T-helper 1 cell treated with Interleukin-12 subunit alpha and Interleukin-12 subunit beta and Interleukin-4 antibody, amounts not matched to agents 30 ng/mL and 1 ng/mL, for 36 hours (primary cell): Measurements from ENCODE around the gene TMEM125. TPM values are rescaled to one million over a fixed set of nuclear protein-coding genes. Genes with fewer than 3 reads are reported as not detected.

Source experiments
- intact Hi-C: fragments of 100-400 bp; cut with micrococcal nuclease; formaldehyde crosslinking; loops from one replicate; pipeline ENCODE4 v1.15.1; 2024
- total RNA-seq: library from RNA; stranded (reverse); gene quantifications from 2 replicates; pipeline ENCODE4 v1.2.3, GENCODE V29; 2022

Gene TMEM125
- total RNA-seq, 1 donor from 2014 or later, result not detected

GRCh38 chr1:43246466-43247213 is 23.1 kb upstream of the TMEM125 start:
- intact Hi-C loops, result no loop called here

- intact Hi-C loops, result no loop called here
Measured at GRCh38 chr1:43247256-43247921, 22.4 kb upstream of the TMEM125 start.

DNA sequence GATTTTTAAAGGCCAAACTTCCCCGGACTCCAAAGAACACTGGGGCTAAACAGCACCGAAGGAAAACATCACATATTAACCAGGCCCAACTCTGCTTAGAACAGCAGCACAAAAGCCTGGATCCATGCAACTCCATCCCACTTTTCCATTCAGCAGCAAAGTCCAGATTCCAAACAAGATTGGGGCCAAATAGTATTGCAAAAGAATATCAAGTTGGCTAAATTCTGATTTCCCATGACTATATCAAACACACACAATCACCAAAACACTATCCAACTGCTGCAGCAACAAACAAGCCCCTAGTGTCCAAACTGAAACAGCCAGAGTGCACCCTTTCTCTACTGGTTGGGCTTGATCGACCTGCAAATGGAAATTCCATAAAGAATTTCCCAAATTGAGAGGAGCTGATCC is 19.4 kb upstream of the TMEM125 start:
- intact Hi-C loops, result no loop called here

DNA sequence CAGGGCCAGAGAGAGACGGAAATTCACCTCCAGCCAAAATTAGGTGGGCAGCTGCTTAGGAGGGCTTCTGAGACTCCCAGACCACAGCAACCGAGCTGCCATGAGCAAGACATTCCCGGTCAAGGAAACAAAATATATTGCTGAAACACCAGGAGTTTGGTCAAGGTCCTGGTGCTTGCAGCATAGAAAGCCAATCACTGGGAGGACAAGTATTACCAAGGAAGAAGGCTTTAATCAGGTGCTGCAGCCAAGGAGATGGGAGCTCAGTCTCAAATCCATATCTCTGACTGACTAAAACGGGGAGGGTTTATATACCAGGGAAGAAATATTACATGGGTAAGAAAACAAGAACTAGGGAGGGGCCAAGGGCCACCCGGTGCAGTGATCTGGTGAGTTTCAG is 18.8 kb upstream of the TMEM125 start:
- intact Hi-C loops, result no loop called here

GRCh38 chr1:43252225-43252624 is 17.6 kb upstream of the TMEM125 start:
- intact Hi-C loops, result no loop called here

GRCh38 chr1:43253173-43253572 is 16.6 kb upstream of the TMEM125 start:
- intact Hi-C loops, result no loop called here

GRCh38 chr1:43253876-43254275 is 15.9 kb upstream of the TMEM125 start:
- intact Hi-C loops, result no loop called here

DNA sequence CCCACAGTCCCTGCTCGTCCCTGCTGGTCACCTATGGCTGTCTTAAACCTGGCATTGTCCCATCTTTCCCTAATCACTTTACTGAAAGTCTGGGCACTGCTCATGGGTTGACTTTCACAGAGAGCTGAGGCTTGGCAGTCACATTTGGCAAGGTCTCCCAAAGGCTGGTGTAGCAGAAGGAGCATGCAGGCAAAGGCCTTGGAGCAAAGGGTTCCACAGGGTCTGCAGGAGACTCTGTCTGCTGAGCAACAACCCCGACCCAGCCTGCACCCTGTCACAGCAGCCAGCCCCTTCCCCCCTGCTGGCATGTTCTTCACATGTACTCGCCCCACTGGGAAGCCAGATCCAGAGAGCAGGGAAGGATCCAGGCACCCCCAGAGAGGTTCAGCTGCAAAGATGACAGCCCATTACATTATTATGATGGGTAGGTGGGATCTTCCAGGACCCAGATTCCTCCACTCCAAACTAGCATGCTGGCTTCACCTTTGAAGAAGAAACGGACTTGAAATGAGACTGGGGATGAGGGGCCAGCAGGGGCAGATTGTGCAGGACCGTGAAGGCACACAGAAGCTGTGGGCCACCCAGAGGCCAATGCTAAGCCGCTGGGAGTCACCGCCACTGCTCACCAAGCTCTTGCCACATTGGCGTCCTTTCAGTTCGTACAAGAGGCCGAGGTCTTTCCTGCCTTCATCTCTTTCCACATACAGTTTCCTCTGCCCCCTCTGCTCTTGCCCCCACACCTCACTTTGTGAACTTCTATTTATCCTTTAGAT is 14.2 kb upstream of the TMEM125 start:
- intact Hi-C loops, result no loop called here

DNA sequence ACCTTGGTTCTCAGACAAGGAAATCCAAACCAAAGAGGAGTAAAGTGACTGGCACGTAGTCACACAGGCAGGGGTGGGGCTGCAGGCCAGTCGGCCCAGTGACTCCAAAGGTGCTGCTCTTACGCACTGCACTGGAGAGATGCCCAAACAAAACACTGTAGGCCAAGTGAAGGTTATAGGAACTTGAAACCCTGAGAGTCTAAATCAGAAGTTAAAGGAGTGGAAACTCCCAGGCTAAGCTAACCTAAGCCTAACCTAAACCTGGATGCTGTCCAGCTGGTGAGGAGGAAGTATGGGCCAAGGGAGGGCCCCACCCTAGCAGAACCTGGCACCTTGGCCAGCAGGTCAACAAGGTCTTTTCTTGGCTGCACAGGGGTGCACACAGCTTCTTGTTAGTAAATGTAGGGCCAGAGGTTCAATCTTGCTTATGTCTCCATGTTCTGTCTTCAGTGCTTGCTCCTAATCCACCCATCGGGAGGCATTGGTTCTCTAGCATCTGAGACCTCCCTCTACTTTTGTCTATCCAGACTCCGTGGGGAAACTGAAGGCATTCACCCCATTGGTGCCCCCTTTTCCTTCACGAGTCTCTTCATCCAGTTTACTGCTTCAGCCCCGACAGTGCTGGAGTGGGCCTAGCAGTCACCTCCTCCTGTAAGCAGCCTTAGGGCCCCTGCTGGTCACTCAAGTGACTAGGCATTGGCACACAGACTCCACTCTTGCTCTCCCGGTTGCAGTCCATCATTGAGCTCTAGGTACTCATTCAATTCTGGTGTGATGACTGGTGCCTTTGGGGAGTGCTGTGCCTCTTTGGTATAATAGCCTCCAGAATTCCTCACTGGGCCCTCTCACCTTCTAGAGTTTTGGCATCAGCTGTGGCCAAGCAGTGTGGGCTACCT is 12.9 kb upstream of the TMEM125 start:
- intact Hi-C loops, result no loop called here

GRCh38 chr1:43258370-43258769 is 11.4 kb upstream of the TMEM125 start:
- intact Hi-C loops, result no loop called here

DNA sequence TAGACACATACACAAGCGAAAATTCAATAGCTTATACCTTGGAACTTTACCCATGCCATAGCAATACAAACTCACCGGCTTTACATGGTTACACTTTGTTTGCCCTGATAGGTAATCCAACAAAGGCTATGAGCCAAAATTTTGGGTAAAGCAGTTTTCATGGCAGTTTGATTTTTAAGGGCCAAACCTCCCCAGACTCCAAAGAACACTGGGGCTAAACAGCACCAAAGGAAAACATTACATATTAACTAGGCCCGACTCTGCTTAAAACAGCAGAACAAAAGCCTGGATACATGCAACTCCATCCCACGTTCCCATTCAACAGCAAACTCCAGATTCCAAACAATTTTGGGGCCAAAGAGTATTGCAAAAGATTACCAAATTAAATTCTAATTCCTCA is 4.4 kb upstream of the TMEM125 start:
- intact Hi-C loops, result no loop called here

- intact Hi-C loops, result no loop called here
Measured at GRCh38 chr1:43266881-43267280, 2.9 kb upstream of the TMEM125 start.

GRCh38 chr1:43267291-43267805 is 2.4 kb upstream of the TMEM125 start:
- intact Hi-C loops, result no loop called here

GRCh38 chr1:43267818-43268425 is 1.9 kb upstream of the TMEM125 start:
- intact Hi-C loops, result no loop called here

GRCh38 chr1:43270421-43271095 is 775 bp downstream of the TMEM125 start:
- intact Hi-C loops, result no loop called here

DNA sequence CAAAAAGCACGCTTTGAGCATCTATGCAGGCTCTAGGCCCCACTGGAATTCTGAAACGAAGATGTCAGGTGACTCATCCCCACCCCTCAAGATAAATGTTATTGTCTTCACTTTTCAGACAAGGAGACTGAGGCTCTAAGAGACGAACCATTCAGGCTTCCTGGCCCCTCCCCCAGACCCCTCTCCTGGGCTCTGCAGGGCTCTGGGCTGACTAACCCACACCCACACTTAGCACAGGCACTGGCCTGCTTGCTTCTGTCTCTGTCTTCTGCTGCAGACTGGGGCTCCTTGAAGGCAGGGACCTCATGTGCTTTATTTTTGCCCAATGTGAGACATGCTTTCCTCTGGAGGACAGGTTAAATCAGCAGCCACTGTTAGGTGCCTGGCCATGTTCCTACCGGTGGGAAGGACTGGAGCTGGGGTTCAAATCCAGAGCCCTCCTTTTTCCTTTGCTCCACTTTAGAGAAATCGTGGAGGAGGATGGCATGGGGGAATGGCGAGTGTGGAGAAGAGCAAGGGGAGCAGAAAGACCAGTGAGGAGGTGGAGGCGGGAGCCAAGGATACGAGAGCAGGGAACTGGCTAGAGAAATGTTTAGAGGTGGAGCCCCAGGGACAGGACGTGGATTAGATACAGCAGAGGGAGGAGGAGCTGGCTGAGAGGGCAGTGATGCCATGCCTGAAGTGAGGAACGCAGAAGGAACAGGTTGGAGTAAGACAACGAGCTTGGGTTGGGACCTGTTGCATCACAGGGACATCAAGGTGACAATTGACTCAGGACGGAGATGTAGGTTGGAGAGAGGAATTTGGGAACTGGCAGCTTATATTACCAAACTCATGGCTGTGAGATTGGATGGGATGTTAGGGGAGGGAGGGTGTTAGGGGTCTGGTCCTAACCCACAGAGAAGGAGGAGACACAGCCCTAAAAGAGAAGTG is 1.7 kb downstream of the TMEM125 start:
- intact Hi-C loops, result no loop called here

DNA sequence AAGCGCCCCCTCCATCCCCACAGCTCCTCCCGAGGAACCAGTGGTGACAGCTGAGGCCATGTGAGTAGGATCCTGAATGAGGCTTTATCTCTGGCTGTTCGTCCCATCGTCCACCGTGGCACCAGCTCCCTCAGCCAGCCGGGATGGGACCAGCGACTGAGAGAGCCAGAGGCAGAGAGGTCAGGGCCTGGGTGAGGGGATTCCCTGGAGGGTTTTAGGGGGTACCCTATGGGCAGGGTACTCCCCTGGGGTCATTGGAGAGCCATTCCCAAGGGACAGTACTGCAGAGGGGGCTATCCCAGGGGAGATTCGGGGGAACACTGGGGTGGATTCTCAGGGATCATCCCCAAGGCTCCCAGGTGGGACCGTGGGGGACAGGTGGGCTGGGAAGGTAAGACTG is 2.4 kb downstream of the TMEM125 start:
- intact Hi-C loops, result no loop called here

GRCh38 chr1:43272576-43273571 is 3.1 kb downstream of the TMEM125 start:
- intact Hi-C loops, result no loop called here
